Measurements from ENCODE around the gene AGPS.
"Not testable (repeated sequence)": the region's sequence is repeated elsewhere in the genome, so short reads cannot be mapped to it uniquely, and the experiment has no call there.

AGPS gene

DNA sequence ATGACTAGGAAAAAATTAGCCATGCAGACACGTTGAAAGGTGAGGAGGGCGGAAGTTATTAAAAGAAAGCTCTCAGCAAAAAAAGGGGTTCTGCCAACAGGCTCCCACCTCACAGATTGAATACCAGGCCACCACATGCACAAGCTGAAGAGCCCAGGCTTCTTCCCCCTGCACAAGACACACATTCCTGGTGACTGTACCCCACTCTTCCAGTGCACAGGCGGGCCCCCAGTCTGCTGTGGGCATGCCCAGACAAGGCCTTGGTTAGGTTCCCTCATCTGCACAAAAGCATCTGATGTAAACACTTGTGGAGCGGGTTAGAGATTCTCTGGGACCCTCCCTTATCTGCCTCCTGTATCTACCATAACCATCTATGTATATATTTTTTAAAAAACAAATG, 81.7 kb downstream of the AGPS start:
- in situ Hi-C loops (cut with HindIII; ENCODE audit: low pct_unique_long_range_greater_than_20kb, low sequenced_read_pairs) = no loop called here
- DNase-seq (ENCODE audit: low read depth in 1 of 2, low spot score in 1 of 2) = no peak

DNA sequence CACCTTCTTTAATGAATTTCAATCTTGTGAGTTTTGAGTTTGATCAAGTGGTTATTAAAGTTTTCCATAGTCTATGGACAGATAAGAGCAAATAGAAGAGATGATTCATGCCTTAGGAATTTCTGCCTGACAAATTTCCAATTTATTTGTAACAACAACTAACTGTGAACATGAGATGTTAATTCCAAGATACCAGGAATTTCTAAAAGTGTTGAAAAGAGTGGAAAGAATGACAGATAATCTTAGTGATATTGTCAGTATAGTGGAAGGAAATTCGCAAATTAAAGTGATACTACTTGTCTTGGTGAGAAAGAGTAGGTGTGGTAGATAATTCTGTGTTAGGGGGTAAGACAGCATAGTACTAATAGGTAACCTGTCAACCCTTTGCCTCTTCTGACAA, 82.4 kb downstream of the AGPS start:
- in situ Hi-C loops (cut with HindIII; ENCODE audit: low pct_unique_long_range_greater_than_20kb, low sequenced_read_pairs) = no loop called here
- TF ChIP-seq JUND (IDR thresholded peaks at IDR 0.05; ENCODE audit: low read depth) = no peak
- no peak for DNase-seq (ENCODE audit: low read depth in 1 of 2, low spot score in 1 of 2)

More for the DNA sequence above, 81.7 kb downstream of the AGPS start:
- TF ChIP-seq JUND (IDR thresholded peaks at IDR 0.05; ENCODE audit: low read depth) = no peak

DNA sequence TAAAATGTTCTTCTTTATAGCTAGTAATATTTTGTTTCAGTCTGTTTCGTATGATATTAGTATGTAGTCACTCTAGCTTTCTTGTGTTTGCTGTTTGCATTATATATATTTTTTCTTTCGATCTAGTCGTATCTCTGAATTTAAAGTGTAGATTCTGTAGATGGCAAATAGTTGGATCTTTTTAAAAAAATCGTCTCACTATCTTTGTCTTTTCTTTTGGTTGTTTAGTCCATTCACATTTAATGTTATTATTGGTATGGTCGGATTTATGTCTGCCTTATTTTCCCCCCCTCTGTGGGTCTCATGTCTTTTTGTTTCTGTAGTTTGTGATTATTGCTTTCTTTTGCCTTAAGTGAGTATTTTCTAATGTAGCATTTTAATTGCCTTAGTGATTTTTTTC, 84.3 kb downstream of the AGPS start:
- no peak for DNase-seq (ENCODE audit: low read depth in 1 of 2, low spot score in 1 of 2)
- in situ Hi-C loops (cut with HindIII; ENCODE audit: low pct_unique_long_range_greater_than_20kb, low sequenced_read_pairs) = no loop called here
- TF ChIP-seq JUND (IDR thresholded peaks at IDR 0.05; ENCODE audit: low read depth) = no peak

DNA sequence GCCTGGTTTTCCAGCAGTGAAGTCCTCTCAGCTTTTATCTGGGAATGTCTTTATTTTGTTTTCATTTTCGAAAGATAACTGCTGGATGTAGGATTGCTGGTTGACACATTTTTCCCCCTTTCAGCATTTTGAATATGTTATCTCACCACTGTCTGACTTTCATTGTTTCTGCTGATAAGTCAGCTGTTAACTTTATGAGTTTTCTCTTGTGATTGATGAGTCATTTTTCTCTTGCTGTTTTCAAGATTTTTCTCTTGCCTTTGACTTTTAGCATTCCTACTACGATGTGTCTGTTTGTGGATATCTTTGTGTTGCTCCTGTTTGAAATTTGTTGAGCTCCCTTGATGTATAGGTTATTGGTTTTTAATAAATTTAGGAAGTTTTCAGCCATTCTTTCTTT, 85.5 kb downstream of the AGPS start:
- no peak for TF ChIP-seq JUND (IDR thresholded peaks at IDR 0.05; ENCODE audit: low read depth)
- no peak for DNase-seq (ENCODE audit: low read depth in 1 of 2, low spot score in 1 of 2)
- in situ Hi-C loops (cut with HindIII; ENCODE audit: low pct_unique_long_range_greater_than_20kb, low sequenced_read_pairs) = no loop called here

DNA sequence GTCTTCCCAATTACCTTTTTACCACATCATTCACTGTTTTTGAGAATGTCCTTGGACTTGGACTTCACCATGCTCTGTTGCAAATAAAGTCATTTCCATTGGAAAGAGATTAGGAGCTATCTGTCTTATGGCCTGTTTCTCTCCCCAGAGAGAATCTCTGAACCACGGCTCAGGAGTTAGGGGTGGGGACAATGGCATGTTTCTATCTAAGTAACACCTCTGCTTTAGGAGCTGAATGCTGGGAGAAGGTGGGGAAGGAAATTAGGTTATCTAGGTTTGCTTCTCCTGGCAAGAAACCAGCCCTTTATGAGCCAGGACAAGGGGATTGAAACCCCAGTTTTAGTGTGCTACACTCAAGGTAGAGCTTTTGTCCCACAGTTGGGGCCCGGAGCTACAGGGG, 86.3 kb downstream of the AGPS start:
- in situ Hi-C loops (cut with HindIII; ENCODE audit: low pct_unique_long_range_greater_than_20kb, low sequenced_read_pairs) = no loop called here
- DNase-seq (ENCODE audit: low read depth in 1 of 2, low spot score in 1 of 2) = no peak
- no peak for TF ChIP-seq JUND (IDR thresholded peaks at IDR 0.05; ENCODE audit: low read depth)

- DNase-seq (ENCODE audit: low read depth in 1 of 2, low spot score in 1 of 2) = no peak
- in situ Hi-C loops (cut with HindIII; ENCODE audit: low pct_unique_long_range_greater_than_20kb, low sequenced_read_pairs) = no loop called here
- TF ChIP-seq JUND (IDR thresholded peaks at IDR 0.05; ENCODE audit: low read depth) = no peak
Measured at GRCh38 chr2:177482195-177482594, 89.6 kb downstream of the AGPS start.

DNA sequence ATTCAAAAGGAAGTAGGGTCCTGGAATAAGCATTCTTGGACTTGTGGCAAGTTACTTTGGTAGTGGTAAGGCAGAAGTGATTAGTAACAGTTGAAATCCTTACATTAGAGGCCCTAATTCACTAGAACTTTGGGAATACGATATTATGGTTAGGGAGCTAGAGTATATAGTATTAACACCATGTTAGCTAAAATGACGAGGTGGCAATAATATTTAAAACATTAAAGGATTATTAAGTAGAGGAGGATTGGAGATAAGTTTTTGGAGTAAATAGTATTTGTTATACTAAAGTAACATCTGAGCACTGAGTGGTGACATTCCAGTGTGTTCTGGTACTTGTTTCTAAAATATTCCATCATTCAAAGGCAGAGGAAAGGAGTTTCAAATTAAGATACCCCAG, 91.0 kb downstream of the AGPS start:
- DNase-seq (ENCODE audit: low read depth in 1 of 2, low spot score in 1 of 2) = no peak
- in situ Hi-C loops (cut with HindIII; ENCODE audit: low pct_unique_long_range_greater_than_20kb, low sequenced_read_pairs) = no loop called here
- no peak for TF ChIP-seq JUND (IDR thresholded peaks at IDR 0.05; ENCODE audit: low read depth)

GRCh38 chr2:177484180-177484795, 91.7 kb downstream of the AGPS start:
- no peak for DNase-seq (ENCODE audit: low read depth in 1 of 2, low spot score in 1 of 2)

GRCh38 chr2:177485657-177486056, 93.1 kb downstream of the AGPS start:
- in situ Hi-C loops (cut with HindIII; ENCODE audit: low pct_unique_long_range_greater_than_20kb, low sequenced_read_pairs); DNase-seq (ENCODE audit: low read depth in 1 of 2, low spot score in 1 of 2): not testable (repeated sequence)

More at GRCh38 chr2:177484180-177484795, 91.7 kb downstream of the AGPS start:
- in situ Hi-C loops (cut with HindIII; ENCODE audit: low pct_unique_long_range_greater_than_20kb, low sequenced_read_pairs) = no loop called here
- no peak for TF ChIP-seq JUND (IDR thresholded peaks at IDR 0.05; ENCODE audit: low read depth)

DNA sequence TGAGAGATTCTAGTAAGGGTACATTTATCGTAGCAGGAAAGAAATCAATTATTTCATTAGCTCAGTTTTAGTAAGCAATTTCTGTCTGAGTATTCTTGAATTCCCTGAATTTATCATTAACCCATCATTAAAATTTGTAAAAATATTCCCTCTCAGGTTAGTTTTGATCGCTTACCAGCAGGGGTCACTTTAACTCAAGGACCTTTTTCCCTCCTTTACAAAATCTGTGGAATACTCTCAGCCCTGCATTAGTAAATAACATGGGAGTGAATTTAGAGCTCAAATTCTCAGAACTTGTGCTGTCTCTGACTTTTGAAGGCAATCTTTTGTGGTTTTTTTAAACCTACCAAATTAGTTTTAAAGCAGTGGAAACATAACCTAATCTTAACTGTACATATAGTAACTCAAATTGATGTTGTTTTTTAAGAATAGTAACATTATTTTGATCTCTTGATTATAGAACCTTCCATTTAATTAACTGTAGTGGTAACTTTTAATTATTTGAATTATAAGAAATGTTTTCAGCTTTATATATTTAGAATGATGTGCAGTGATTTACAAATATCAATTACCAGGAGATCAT, 97.2 kb downstream of the AGPS start:
- in situ Hi-C loops (cut with HindIII; ENCODE audit: low pct_unique_long_range_greater_than_20kb, low sequenced_read_pairs) = no loop called here

GRCh38 chr2:177495945-177496344, 103.4 kb downstream of the AGPS start:
- no peak for TF ChIP-seq JUND (IDR thresholded peaks at IDR 0.05; ENCODE audit: low read depth)
- DNase-seq (ENCODE audit: low read depth in 1 of 2, low spot score in 1 of 2) = no peak
- in situ Hi-C loops (cut with HindIII; ENCODE audit: low pct_unique_long_range_greater_than_20kb, low sequenced_read_pairs) = no loop called here

More for the DNA sequence above, 97.2 kb downstream of the AGPS start:
- TF ChIP-seq JUND (IDR thresholded peaks at IDR 0.05; ENCODE audit: low read depth) = no peak
- DNase-seq (ENCODE audit: low read depth in 1 of 2, low spot score in 1 of 2) = peak in 1 of 2 experiments; percentile 57

- DNase-seq (ENCODE audit: low read depth in 1 of 2, low spot score in 1 of 2) = no peak
- TF ChIP-seq JUND (IDR thresholded peaks at IDR 0.05; ENCODE audit: low read depth) = no peak
- in situ Hi-C loops (cut with HindIII; ENCODE audit: low pct_unique_long_range_greater_than_20kb, low sequenced_read_pairs) = no loop called here
Measured at GRCh38 chr2:177496921-177497320, 104.3 kb downstream of the AGPS start.

DNA sequence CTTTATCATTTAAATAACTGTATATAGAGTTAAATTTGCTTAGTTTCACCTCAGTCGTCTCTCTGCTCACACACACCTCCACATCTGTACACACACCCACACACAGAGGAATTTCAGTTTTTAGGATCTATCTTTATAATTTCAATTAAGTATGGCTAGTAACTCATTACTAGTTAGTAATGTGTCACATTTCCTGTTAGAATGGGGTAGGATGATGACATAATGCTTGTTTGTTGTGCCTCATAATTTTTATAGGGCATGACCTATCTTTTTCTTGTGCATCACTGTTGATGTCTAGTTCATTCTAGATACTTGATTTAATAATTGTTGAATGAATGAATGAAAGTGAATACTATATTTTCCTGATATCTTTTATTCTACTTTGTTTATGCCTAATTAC, 108.6 kb downstream of the AGPS start:
- DNase-seq (ENCODE audit: low read depth in 1 of 2, low spot score in 1 of 2) = no peak
- no peak for TF ChIP-seq JUND (IDR thresholded peaks at IDR 0.05; ENCODE audit: low read depth)
- in situ Hi-C loops (cut with HindIII; ENCODE audit: low pct_unique_long_range_greater_than_20kb, low sequenced_read_pairs) = no loop called here

DNA sequence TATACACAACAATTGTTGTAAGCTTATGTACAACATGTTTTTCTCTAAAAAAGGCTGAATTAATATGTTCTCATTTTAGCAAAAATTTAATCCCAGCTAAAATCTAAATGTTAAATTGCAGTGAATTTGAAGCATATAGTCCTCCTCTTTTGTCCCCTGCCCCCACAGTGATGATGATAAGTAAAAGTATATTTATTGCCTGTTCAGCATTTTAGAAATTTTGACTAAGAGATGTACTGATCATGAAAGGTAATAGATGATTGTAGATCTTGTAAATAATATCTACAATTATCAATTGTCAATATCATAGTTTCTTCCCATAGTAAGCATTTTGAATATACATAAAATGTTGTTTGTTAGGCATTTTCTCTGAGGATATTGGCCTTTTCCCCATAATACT, 113.9 kb downstream of the AGPS start:
- in situ Hi-C loops (cut with HindIII; ENCODE audit: low pct_unique_long_range_greater_than_20kb, low sequenced_read_pairs) = no loop called here
- TF ChIP-seq JUND (IDR thresholded peaks at IDR 0.05; ENCODE audit: low read depth) = no peak
- DNase-seq (ENCODE audit: low read depth in 1 of 2, low spot score in 1 of 2) = no peak

All from T47D (cell line).